HepG2 (cell line): ENCODE results near the gene B4GALT3. TPM values are rescaled to one million over a fixed set of nuclear protein-coding genes. Genes with fewer than 3 reads are reported as not detected.

Experiments used
- CC2D1A ChIP-seq: sonication (generic); formaldehyde crosslinking; IDR thresholded peaks from 2 replicates; pipeline ENCODE4 v1.8.1; 2023; ENCODE audit warnings: mild to moderate bottlenecking, missing genetic modification reagents
- EZH2 ChIP-seq: conservative IDR thresholded peaks from 2 replicates; pipeline ENCODE4 v1.6.1; 2012; ENCODE audit warnings: mild to moderate bottlenecking, low read depth, low read length, moderate library complexity
- FIP1L1 ChIP-seq: fragments of 200-400 bp; formaldehyde crosslinking; IDR thresholded peaks from 2 replicates; pipeline ENCODE4 v1.6.1; 2018; ENCODE audit warnings: low read depth, mild to moderate bottlenecking, low read length, moderate library complexity, borderline replicate concordance; ENCODE audit not compliant: insufficient read depth
- FOXK2 ChIP-seq: fragments of 450-650 bp; IDR thresholded peaks from 2 replicates; pipeline ENCODE4 v1.6.1; 2016
- REPIN1 ChIP-seq: sonication (generic); formaldehyde crosslinking; IDR thresholded peaks from 2 replicates; pipeline ENCODE4 v1.8.0; 2022; ENCODE audit warnings: missing genetic modification reagents, low read depth, mild to moderate bottlenecking, borderline replicate concordance
- SRSF1 ChIP-seq: fragments of 200-400 bp; formaldehyde crosslinking; optimal IDR thresholded peaks from 2 replicates; pipeline ENCODE3; 2017; ENCODE audit warnings: mild to moderate bottlenecking, low read depth, low read length, moderate library complexity
- TEAD2 ChIP-seq: sonication (generic); formaldehyde crosslinking; IDR thresholded peaks from 2 replicates; pipeline ENCODE4 v1.9.0; 2021; ENCODE audit warnings: missing genetic modification reagents
- ZBTB7A ChIP-seq: sonication (generic); formaldehyde crosslinking; IDR thresholded peaks from 2 replicates; pipeline ENCODE4 v1.8.0; 2022; ENCODE audit warnings: mild to moderate bottlenecking, missing genetic modification reagents
- ZNF260 ChIP-seq: sonication (generic); formaldehyde crosslinking; IDR thresholded peaks from 2 replicates; pipeline ENCODE4 v1.4.0; 2020; ENCODE audit warnings: missing genetic modification reagents, low read depth, mild to moderate bottlenecking, borderline replicate concordance
- ZNF30 ChIP-seq: sonication (generic); formaldehyde crosslinking; IDR thresholded peaks from 2 replicates; pipeline ENCODE4 v1.5.0; 2020; ENCODE audit warnings: mild to moderate bottlenecking, missing genetic modification reagents
- polyA plus RNA-seq, 8 experiments: library from polyadenylated mRNA; depleted of rRNA in 3 of 8; stranded (reverse) in 7 of 8; unstranded in 1 of 8; fragments of >200 nt; fragmentation: Illumina TruSeq in 4 of 8; extraction: Trizol in 4 of 8; gene quantifications; 2 replicates each; pipeline versions ENCODE4 v1.2.1 to v1.2.3, GENCODE V29; 2011 to 2016; ENCODE audit warnings: low read depth in 4 of 8, missing spikeins in 1 of 8, mixed read lengths in 1 of 8; ENCODE audit not compliant: insufficient read depth in 1 of 8
- total RNA-seq, 5 experiments: library from RNA; depleted of rRNA; stranded (reverse); fragments of >200 nt; fragmentation: Illumina TruSeq; extraction: Trizol; gene quantifications; 2 replicates each; pipeline ENCODE4 v1.2.3, GENCODE V29; 2016; ENCODE audit warnings: low read depth in 1 of 5
- TF ChIP-seq, protein P1 (sequence below): sonication (generic); formaldehyde crosslinking; IDR thresholded peaks from 2 replicates; pipeline ENCODE4 v1.8.0; 2022; ENCODE audit warnings: missing genetic modification reagents, low read depth, mild to moderate bottlenecking, borderline replicate concordance
- TF ChIP-seq, protein P2 (sequence below): IDR thresholded peaks from 2 replicates; pipeline ENCODE4 v1.6.1; 2016; ENCODE audit warnings: missing compliant biosample characterization, missing genetic modification reagents, borderline replicate concordance
- TF ChIP-seq, protein P3 (sequence below): sonication (generic); formaldehyde crosslinking; IDR thresholded peaks from 2 replicates; pipeline ENCODE4 v1.5.0; 2020; ENCODE audit warnings: missing genetic modification reagents, mild to moderate bottlenecking, borderline replicate concordance
- TF ChIP-seq, protein P4 (sequence below): sonication (generic); formaldehyde crosslinking; IDR thresholded peaks from 2 replicates; pipeline ENCODE4 v1.9.0; 2021; ENCODE audit warnings: mild to moderate bottlenecking, missing genetic modification reagents
- TF ChIP-seq, protein P5 (sequence below): sonication (generic); formaldehyde crosslinking; IDR thresholded peaks from 2 replicates; pipeline ENCODE4 v1.9.0; 2021; ENCODE audit warnings: missing genetic modification reagents, borderline replicate concordance

Gene B4GALT3
- total and polyA plus RNA-seq, 2 of the 13 experiments (the other 11 are each of a cell fraction or from before 2014, with no cell fraction given), result 35.6 to 40.4 TPM

DNA sequence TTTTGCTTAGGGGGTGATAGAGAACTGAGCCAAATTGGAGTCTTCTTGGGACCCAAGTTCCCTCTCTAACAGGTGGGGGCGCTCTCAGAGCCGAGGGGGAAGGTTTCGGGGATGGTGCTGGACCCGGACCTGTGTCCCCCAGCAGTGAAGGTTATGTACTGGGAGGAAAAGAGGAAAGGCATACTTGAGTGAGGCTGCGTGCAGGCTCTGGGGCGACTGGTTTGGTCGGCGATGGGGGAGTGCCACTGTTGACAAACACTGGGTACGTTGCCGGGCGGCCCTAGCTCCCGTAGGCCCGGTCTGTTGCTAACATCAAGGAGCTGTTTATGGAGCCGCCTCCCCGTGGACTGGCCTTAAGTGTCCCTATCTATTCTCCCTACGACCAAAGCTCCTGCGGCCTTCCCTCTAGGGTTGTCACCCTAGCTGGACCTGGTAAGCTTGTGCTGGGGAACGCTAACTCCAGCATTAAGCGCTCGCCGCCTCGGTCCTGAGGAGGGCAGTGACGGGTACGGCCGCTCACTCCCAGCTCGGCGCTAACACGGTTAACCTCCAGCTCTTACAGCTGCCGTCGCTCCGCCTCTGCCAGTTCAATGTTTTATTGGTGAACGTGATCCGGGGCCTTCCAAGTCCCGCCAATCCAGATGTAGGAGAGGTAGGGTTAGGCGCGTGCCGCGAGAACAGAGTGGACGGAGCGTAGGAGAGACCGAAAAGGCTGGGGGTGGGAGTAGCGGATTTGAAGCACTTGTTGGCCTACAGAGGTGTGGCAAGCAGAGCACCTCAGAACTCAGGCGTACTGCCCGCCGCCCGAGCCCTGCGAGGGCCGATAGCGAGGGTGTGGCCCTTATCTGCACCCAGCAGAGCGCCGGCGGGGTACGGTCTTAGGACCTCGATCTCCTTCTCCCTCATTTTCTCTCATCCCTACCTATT, 11.3 kb downstream of the B4GALT3 start, which contains the start of gene PPOX (continued):
- no peak for TF ChIP-seq EZH2
- TF ChIP-seq ZNF260, result no peak
- no peak for TF ChIP-seq FIP1L1
- no peak for TF ChIP-seq TEAD2
- TF ChIP-seq, protein P1, sequence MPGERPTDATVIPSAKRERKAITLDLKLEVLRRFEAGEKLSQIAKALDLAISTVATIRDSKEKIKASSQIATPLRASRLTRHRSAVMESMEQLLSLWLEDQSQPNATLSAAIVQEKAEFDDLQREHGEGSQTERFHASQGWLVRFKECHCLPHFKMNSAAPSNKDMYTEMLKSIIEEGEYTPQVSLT (CRISPR knock-in tag), result no peak
- TF ChIP-seq, protein P2, sequence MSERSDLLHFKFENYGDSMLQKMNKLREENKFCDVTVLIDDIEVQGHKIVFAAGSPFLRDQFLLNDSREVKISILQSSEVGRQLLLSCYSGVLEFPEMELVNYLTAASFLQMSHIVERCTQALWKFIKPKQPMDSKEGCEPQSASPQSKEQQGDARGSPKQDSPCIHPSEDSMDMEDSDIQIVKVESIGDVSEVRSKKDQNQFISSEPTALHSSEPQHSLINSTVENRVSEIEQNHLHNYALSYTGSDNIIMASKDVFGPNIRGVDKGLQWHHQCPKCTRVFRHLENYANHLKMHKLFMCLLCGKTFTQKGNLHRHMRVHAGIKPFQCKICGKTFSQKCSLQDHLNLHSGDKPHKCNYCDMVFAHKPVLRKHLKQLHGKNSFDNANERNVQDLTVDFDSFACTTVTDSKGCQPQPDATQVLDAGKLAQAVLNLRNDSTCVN, result no peak; the same call in 1 of the 2 replicates
- peak; percentile 63; the same call in 1 of the 2 replicates for TF ChIP-seq REPIN1 (CRISPR knock-in tag)
- TF ChIP-seq ZNF30 (CRISPR knock-in tag), result no peak
- TF ChIP-seq SRSF1, result peak; percentile 71
- TF ChIP-seq, protein P3, sequence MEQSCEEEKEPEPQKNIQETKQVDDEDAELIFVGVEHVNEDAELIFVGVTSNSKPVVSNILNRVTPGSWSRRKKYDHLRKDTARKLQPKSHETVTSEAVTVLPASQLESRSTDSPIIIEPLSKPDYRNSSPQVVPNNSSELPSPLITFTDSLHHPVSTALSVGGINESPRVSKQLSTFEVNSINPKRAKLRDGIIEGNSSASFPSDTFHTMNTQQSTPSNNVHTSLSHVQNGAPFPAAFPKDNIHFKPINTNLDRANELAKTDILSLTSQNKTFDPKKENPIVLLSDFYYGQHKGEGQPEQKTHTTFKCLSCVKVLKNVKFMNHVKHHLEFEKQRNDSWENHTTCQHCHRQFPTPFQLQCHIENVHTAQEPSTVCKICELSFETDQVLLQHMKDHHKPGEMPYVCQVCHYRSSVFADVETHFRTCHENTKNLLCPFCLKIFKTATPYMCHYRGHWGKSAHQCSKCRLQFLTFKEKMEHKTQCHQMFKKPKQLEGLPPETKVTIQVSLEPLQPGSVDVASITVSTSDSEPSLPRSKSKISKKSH (CRISPR knock-in tag), result peak; percentile 23; the same call in 1 of the 2 replicates
- no peak for TF ChIP-seq ZBTB7A (CRISPR knock-in tag)
- TF ChIP-seq, protein P4, sequence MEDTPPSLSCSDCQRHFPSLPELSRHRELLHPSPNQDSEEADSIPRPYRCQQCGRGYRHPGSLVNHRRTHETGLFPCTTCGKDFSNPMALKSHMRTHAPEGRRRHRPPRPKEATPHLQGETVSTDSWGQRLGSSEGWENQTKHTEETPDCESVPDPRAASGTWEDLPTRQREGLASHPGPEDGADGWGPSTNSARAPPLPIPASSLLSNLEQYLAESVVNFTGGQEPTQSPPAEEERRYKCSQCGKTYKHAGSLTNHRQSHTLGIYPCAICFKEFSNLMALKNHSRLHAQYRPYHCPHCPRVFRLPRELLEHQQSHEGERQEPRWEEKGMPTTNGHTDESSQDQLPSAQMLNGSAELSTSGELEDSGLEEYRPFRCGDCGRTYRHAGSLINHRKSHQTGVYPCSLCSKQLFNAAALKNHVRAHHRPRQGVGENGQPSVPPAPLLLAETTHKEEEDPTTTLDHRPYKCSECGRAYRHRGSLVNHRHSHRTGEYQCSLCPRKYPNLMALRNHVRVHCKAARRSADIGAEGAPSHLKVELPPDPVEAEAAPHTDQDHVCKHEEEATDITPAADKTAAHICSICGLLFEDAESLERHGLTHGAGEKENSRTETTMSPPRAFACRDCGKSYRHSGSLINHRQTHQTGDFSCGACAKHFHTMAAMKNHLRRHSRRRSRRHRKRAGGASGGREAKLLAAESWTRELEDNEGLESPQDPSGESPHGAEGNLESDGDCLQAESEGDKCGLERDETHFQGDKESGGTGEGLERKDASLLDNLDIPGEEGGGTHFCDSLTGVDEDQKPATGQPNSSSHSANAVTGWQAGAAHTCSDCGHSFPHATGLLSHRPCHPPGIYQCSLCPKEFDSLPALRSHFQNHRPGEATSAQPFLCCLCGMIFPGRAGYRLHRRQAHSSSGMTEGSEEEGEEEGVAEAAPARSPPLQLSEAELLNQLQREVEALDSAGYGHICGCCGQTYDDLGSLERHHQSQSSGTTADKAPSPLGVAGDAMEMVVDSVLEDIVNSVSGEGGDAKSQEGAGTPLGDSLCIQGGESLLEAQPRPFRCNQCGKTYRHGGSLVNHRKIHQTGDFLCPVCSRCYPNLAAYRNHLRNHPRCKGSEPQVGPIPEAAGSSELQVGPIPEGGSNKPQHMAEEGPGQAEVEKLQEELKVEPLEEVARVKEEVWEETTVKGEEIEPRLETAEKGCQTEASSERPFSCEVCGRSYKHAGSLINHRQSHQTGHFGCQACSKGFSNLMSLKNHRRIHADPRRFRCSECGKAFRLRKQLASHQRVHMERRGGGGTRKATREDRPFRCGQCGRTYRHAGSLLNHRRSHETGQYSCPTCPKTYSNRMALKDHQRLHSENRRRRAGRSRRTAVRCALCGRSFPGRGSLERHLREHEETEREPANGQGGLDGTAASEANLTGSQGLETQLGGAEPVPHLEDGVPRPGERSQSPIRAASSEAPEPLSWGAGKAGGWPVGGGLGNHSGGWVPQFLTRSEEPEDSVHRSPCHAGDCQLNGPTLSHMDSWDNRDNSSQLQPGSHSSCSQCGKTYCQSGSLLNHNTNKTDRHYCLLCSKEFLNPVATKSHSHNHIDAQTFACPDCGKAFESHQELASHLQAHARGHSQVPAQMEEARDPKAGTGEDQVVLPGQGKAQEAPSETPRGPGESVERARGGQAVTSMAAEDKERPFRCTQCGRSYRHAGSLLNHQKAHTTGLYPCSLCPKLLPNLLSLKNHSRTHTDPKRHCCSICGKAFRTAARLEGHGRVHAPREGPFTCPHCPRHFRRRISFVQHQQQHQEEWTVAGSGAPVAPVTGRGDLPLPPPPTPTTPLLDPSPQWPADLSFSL (CRISPR knock-in tag), result no peak
- TF ChIP-seq FOXK2, result no peak
- TF ChIP-seq, protein P5, sequence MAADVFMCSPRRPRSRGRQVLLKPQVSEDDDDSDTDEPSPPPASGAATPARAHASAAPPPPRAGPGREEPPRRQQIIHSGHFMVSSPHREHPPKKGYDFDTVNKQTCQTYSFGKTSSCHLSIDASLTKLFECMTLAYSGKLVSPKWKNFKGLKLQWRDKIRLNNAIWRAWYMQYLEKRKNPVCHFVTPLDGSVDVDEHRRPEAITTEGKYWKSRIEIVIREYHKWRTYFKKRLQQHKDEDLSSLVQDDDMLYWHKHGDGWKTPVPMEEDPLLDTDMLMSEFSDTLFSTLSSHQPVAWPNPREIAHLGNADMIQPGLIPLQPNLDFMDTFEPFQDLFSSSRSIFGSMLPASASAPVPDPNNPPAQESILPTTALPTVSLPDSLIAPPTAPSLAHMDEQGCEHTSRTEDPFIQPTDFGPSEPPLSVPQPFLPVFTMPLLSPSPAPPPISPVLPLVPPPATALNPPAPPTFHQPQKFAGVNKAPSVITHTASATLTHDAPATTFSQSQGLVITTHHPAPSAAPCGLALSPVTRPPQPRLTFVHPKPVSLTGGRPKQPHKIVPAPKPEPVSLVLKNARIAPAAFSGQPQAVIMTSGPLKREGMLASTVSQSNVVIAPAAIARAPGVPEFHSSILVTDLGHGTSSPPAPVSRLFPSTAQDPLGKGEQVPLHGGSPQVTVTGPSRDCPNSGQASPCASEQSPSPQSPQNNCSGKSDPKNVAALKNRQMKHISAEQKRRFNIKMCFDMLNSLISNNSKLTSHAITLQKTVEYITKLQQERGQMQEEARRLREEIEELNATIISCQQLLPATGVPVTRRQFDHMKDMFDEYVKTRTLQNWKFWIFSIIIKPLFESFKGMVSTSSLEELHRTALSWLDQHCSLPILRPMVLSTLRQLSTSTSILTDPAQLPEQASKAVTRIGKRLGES (CRISPR knock-in tag), result no peak
- no peak for TF ChIP-seq CC2D1A (CRISPR knock-in tag)
